Adrenal gland (tissue), 12 donors: ENCODE results near the gene SKP1. TPM values are rescaled to one million over a fixed set of nuclear protein-coding genes. Genes with fewer than 3 reads are reported as not detected.
A peak's percentile ranks its signal among the peaks of the same experiment; 100 is the strongest.

ENCODE experiments used
- DNase-seq, 7 donors: peaks; one replicate each; pipeline ENCODE4 v3.0.0-alpha.2; 2019 to 2020
- H3K27ac ChIP-seq, 5 donors: fragments of 200-600 bp; sonication (generic) in 4 of 5; 1 replicate in 3 of 5; 2 replicates in 2 of 5; pipeline versions ENCODE4 v1.5.1 to v1.8.0; 2016 to 2020; ENCODE audit warnings: mild to moderate bottlenecking in 1 of 5
- H3K27me3 ChIP-seq: fragments of 200-600 bp; 2 replicates; pipeline ENCODE4 v1.8.0; 2021
- H3K36me3 ChIP-seq, 2 donors: fragments of 200-600 bp; replicated peaks in 1 of 2; 1 replicate in 1 of 2; 2 replicates in 1 of 2; pipeline versions ENCODE4 v1.5.1 to v1.8.0; 2018 to 2022
- H3K4me1 ChIP-seq, 2 donors: fragments of 200-600 bp; replicated peaks in 1 of 2; 1 replicate in 1 of 2; 2 replicates in 1 of 2; pipeline versions ENCODE4 v1.5.1 to v1.8.0; 2018 to 2021
- H3K4me3 ChIP-seq, 4 donors: fragments of 200-600 bp; sonication (generic) in 3 of 4; one replicate each; pipeline ENCODE4 v1.5.1; 2016 to 2018
- H3K9me3 ChIP-seq, 3 donors: fragments of 200-600 bp; sonication (generic) in 1 of 3; replicated peaks in 1 of 3; 1 replicate in 2 of 3; 2 replicates in 1 of 3; pipeline versions ENCODE4 v1.5.1 to v1.8.0; 2016 to 2021
- POLR2A ChIP-seq, 2 donors: fragments of 450-650 bp; IDR thresholded peaks; one replicate each; pipeline ENCODE4 v1.6.1; 2017; ENCODE audit warnings: antibody characterized with exemption in 2 of 2, mild to moderate bottlenecking in 2 of 2, moderate library complexity in 1 of 2
- WGBS, 4 donors: extraction: QIAGEN DNeasy Blood & Tissue Kit in 2 of 4; methylation state at CpG; one replicate each; pipeline versions ENCODE4 v1.1.5 to v1.1.7; 2013 to 2017; 5-methylcytosine and 5-hydroxymethylcytosine counted together
- intact Hi-C, 2 donors: fragments of 100-400 bp; cut with DNase I; formaldehyde crosslinking; loops; one replicate each; pipeline versions ENCODE4 v1.14.1 to v1.15.0; 2022 to 2023
- polyA plus RNA-seq, 3 donors: library from polyadenylated mRNA; stranded (reverse); fragments of 200-250 nt in 2 of 3; fragments of 350-450 nt in 1 of 3; fragmentation: Illumina TruSeq in 1 of 3; extraction: RNeasy Lipid Tissue Mini Kit (QIAGEN cat#74804) in 1 of 3; gene quantifications; one replicate each; pipeline ENCODE4 v1.2.3, GENCODE V29; 2013 to 2014
- total RNA-seq, 9 donors: library from RNA; depleted of rRNA in 4 of 9; stranded (reverse); fragments of >200 nt in 4 of 9; fragments of 120-200 nt in 1 of 9; fragmentation: NEBNext Ultra II Directional in 1 of 9; extraction: Animal tissue kit (Norgen Biotek cat#: 25700) in 1 of 9; gene quantifications; one replicate each; pipeline versions ENCODE4 v1.1.0 to v1.2.4, GENCODE V29; 2013 to 2023
- TF ChIP-seq, protein P1 (sequence below), 6 experiments: fragments of 450-650 bp in 4 of 6; fragments of 200-600 bp in 2 of 6; sonication (generic) in 1 of 6; IDR thresholded peaks; 1 replicate in 5 of 6; 2 replicates in 1 of 6; pipeline versions ENCODE4 v1.5.1 to v1.8.0; 2016 to 2021; ENCODE audit warnings: antibody characterized with exemption in 6 of 6, mild to moderate bottlenecking in 2 of 6, moderate library complexity in 1 of 6
- donor health status: healthy with polysubstance abuse.
- donor health status: Bipolar disorder and iron deficiency.
- donor health status: DM: yes; HTN: yes; CAD: no.
- donor health status: DM: no; HTN: no; CAD: no.
- donor health status: DM: no; HTN: no; CAD: no.
- donor health status: DM: yes; HTN: yes; CAD: no.

SKP1 gene
- total and polyA plus RNA-seq, 12 donors, result 121 to 1,485 (median 377) TPM

DNA sequence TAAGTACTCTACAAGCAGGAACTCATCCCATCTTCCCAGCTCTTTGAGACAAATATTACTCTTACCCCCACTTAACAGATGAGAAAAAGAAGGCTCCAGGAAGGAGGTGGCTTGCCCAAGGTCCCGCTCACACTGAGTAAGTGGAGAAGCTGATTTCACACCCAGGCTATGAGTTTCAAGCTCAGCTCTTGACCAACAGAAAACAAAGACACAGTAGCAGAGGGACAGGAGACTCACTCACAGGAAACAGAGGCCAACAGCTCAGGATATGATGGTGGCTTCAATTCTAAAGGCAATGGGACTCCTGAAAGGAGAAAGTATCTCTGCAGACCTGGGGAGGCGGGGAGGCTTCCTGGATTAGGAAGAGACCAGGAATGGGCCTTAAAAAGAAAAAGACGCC, 69.0 kb downstream of the SKP1 start:
- Histone ChIP-seq H3K4me1 (no peaks in the 10 kb centered on the region), H3K36me3 (no peaks in the 10 kb centered on the region), H3K27ac (no peak overlapping the region), H3K4me3 (no peak overlapping the region), H3K27me3 (no peaks in the 10 kb centered on the region), H3K9me3 (no peaks in the 10 kb centered on the region)
- intact Hi-C loops, result no loop called here
- no peak for DNase-seq
- WGBS, 4 donors, result 94 to 100% (median 97%) methylated on average over 3 of the region's 3 CpGs
- TF ChIP-seq, protein P1, sequence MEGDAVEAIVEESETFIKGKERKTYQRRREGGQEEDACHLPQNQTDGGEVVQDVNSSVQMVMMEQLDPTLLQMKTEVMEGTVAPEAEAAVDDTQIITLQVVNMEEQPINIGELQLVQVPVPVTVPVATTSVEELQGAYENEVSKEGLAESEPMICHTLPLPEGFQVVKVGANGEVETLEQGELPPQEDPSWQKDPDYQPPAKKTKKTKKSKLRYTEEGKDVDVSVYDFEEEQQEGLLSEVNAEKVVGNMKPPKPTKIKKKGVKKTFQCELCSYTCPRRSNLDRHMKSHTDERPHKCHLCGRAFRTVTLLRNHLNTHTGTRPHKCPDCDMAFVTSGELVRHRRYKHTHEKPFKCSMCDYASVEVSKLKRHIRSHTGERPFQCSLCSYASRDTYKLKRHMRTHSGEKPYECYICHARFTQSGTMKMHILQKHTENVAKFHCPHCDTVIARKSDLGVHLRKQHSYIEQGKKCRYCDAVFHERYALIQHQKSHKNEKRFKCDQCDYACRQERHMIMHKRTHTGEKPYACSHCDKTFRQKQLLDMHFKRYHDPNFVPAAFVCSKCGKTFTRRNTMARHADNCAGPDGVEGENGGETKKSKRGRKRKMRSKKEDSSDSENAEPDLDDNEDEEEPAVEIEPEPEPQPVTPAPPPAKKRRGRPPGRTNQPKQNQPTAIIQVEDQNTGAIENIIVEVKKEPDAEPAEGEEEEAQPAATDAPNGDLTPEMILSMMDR (IDR thresholded peaks at IDR 0.05), result no peak
- TF ChIP-seq POLR2A (IDR thresholded peaks at IDR 0.05), result no peak

DNA sequence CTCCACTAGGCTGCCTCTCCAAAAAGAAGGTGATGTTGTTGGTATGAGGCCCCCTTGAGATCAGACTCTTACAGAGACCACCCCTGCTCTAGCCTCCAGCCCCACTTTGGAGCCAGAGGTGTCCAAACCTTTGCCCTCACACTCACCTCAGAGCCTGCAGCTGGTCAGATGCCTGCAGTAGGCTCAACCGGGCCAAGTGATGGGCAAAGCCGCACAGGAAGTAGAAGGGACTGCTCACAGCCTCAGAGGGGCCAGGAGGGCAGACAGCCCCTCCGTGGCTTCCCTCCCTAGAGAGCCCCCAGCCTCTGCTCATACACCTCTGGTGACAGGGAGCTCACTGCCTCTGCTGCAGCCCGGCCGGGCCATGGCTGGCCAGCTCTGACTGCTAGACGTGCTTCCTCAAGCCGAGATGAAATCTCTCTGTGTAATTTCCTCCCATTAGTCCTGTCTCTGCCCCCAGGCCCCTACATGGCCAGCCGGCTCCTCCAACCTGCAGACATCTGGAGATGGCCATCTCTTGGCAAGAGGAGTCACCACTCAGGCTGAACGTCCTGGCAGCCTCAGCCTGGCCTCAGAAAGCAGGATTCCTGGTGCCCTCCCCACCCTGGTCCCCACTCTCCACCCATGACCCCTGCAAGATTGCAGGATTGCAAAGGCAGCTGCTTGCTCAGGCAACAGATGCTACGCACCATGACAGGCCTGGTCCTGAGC, 69.6 kb downstream of the SKP1 start:
- intact Hi-C loops, result no loop called here
- Histone ChIP-seq H3K27me3 (no peaks in the 10 kb centered on the region), H3K27ac (no peak overlapping the region), H3K4me3 (no peak overlapping the region), H3K36me3 (no peaks in the 10 kb centered on the region), H3K4me1 (no peaks in the 10 kb centered on the region), H3K9me3 (no peaks in the 10 kb centered on the region)
- 80 to 88% (median 81%) methylated on average over 2 to 10 of the region's 10 CpGs for WGBS, 4 donors
- peak in 2 of 7 donors; percentile 34 to 78 for DNase-seq
- TF ChIP-seq, protein P1 (IDR thresholded peaks at IDR 0.05), result no peak
- TF ChIP-seq POLR2A (IDR thresholded peaks at IDR 0.05), result no peak

DNA sequence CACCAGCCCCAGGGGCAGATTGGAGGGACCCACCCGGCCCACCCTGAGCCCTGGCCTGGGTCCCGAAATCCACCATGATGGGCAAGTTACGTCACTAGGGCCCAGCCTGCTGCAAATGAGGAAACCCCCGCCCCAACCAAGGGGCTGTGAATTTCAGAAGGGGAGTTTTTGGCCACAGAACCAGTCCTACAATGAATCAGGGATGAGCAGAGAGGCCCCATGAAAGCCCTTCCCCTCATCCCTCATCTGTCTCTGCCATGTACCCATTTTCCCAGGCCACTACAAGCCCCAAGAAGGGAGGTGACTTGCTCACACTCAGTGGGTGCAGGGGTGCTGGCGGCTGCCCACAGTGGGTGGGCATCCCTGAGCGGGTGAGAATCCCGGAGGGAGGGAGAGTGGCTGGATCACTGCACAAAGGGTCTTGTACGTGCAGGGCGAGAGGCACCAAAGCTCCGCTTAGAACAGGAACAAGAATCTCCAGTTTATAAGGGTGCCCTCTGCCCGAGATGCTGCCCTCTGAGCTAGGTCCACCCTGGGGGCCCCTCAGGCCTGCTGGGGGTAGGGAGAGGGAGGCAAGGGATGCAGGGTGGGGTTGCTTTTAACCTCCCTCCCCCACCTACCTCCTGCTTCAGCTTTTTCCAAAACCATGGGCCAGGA, 72.6 kb downstream of the SKP1 start:
- H3K4me3 ChIP-seq, result no peak overlapping the region
- H3K4me1 ChIP-seq, result no peaks in the 10 kb centered on the region
- 79 to 97% (median 91%) methylated on average over 7 to 11 of the region's 11 CpGs for WGBS, 4 donors
- intact Hi-C loops, result loop anchor here in 1 of 2 donors (5.0 kb wide), 1 partner anchor 38 kb away; no protein-coding TSS in a partner anchor
- no peaks in the 10 kb centered on the region for H3K27me3 ChIP-seq
- DNase-seq, result no peak
- H3K36me3 ChIP-seq, result no peaks in the 10 kb centered on the region
- H3K9me3 ChIP-seq, result no peaks in the 10 kb centered on the region
- no peak for TF ChIP-seq POLR2A (IDR thresholded peaks at IDR 0.05)
- TF ChIP-seq, protein P1 (IDR thresholded peaks at IDR 0.05), result no peak
- H3K27ac ChIP-seq, result no peak overlapping the region

GRCh38 chr5:134103397-134103796, 73.4 kb downstream of the SKP1 start:
- 80 to 93% (median 87%) methylated on average over 5 to 9 of the region's 9 CpGs for WGBS, 4 donors
- Histone ChIP-seq H3K36me3 (no peaks in the 10 kb centered on the region), H3K27ac (no peak overlapping the region), H3K9me3 (no peaks in the 10 kb centered on the region), H3K4me3 (no peak overlapping the region), H3K4me1 (no peaks in the 10 kb centered on the region), H3K27me3 (no peaks in the 10 kb centered on the region)
- TF ChIP-seq, protein P1 (IDR thresholded peaks at IDR 0.05), result no peak
- no peak for TF ChIP-seq POLR2A (IDR thresholded peaks at IDR 0.05)
- no peak for DNase-seq
- intact Hi-C loops, result loop anchor here in 1 of 2 donors (5.0 kb wide), 1 partner anchor 39 kb away; no protein-coding TSS in a partner anchor
